H9 (cell line): ENCODE results near the gene DTNB. TPM values are rescaled to one million over a fixed set of nuclear protein-coding genes. Genes with fewer than 3 reads are reported as not detected.

Experiments used
- DNase-seq: peaks from one replicate; pipeline ENCODE4 v3.0.0-alpha.2; 2017
- H2AFZ ChIP-seq: one replicate; pipeline ENCODE4 v1.6.1; 2013; ENCODE audit warnings: mild to moderate bottlenecking, low read length, control low read depth, moderate library complexity
- H2AK5ac ChIP-seq: 2 replicates; pipeline ENCODE4 v1.6.1; 2013; ENCODE audit warnings: low read length, control low read depth, mixed read lengths; ENCODE audit not compliant: insufficient read length
- H2BK120ac ChIP-seq: one replicate; pipeline ENCODE4 v1.6.1; 2013; ENCODE audit warnings: low read depth, mild to moderate bottlenecking, low read length, control low read depth, inconsistent platforms; ENCODE audit not compliant: poor library complexity, severe bottlenecking
- H2BK12ac ChIP-seq: 2 replicates; pipeline ENCODE4 v1.6.1; 2013; ENCODE audit warnings: low read length, control low read depth, mixed read lengths, low read depth; ENCODE audit not compliant: insufficient read length
- H2BK15ac ChIP-seq: 2 replicates; pipeline ENCODE4 v1.6.1; 2013; ENCODE audit warnings: low read depth, low read length, control low read depth
- H2BK20ac ChIP-seq: one replicate; pipeline ENCODE4 v1.6.1; 2013; ENCODE audit warnings: low read depth, mild to moderate bottlenecking, low read length, control low read depth, inconsistent platforms; ENCODE audit not compliant: poor library complexity, severe bottlenecking
- H2BK5ac ChIP-seq: 2 replicates; pipeline ENCODE4 v1.6.1; 2013; ENCODE audit warnings: low read length, control low read depth, mixed read lengths; ENCODE audit not compliant: insufficient read length
- H3K14ac ChIP-seq: 2 replicates; pipeline ENCODE4 v1.6.1; 2013; ENCODE audit warnings: low read length, control low read depth; ENCODE audit not compliant: insufficient read depth
- H3K18ac ChIP-seq: 2 replicates; pipeline ENCODE4 v1.6.1; 2013; ENCODE audit warnings: low read depth, mild to moderate bottlenecking, mixed read lengths, low read length, control low read depth; ENCODE audit not compliant: insufficient read length
- H3K23ac ChIP-seq: 2 replicates; pipeline ENCODE4 v1.6.1; 2013; ENCODE audit warnings: low read length, control low read depth, mixed read lengths, low read depth; ENCODE audit not compliant: insufficient read length
- H3K23me2 ChIP-seq: 2 replicates; pipeline ENCODE4 v1.6.1; 2013; ENCODE audit warnings: low read depth, mild to moderate bottlenecking, mixed read lengths, low read length, control low read depth; ENCODE audit not compliant: insufficient read length, poor library complexity, severe bottlenecking
- H3K27ac ChIP-seq: 2 replicates; pipeline ENCODE4 v1.5.1; 2013; ENCODE audit warnings: low read length, control low read depth, mixed read lengths, low read depth; ENCODE audit not compliant: insufficient read length
- H3K27me3 ChIP-seq: 2 replicates; pipeline ENCODE4 v1.6.1; 2013; ENCODE audit warnings: low read length, control low read depth, inconsistent platforms; ENCODE audit not compliant: insufficient read depth
- H3K4ac ChIP-seq: 2 replicates; pipeline ENCODE4 v1.6.1; 2013; ENCODE audit warnings: low read depth, mild to moderate bottlenecking, control low read depth, inconsistent platforms, low read length, moderate library complexity
- H3K4me1 ChIP-seq: 2 replicates; pipeline ENCODE4 v1.6.1; 2013; ENCODE audit warnings: low read length, control low read depth, inconsistent platforms; ENCODE audit not compliant: insufficient read depth
- H3K4me2 ChIP-seq: 2 replicates; pipeline ENCODE4 v1.6.1; 2013; ENCODE audit warnings: low read length, control low read depth, mixed read lengths; ENCODE audit not compliant: insufficient read length, insufficient read depth
- H3K56ac ChIP-seq: 2 replicates; pipeline ENCODE4 v1.6.1; 2013; ENCODE audit warnings: low read depth, mild to moderate bottlenecking, mixed read lengths, low read length, control low read depth; ENCODE audit not compliant: insufficient read length
- H3K79me1 ChIP-seq: 2 replicates; pipeline ENCODE4 v1.6.1; 2013; ENCODE audit warnings: low read depth, mild to moderate bottlenecking, moderate library complexity, low read length, control low read depth, inconsistent platforms; ENCODE audit not compliant: insufficient read depth, poor library complexity, severe bottlenecking
- H3K79me2 ChIP-seq: 2 replicates; pipeline ENCODE4 v1.6.1; 2013; ENCODE audit warnings: low read length, control low read depth, inconsistent platforms; ENCODE audit not compliant: insufficient read depth
- H3K9ac ChIP-seq: 2 replicates; pipeline ENCODE4 v1.6.1; 2013; ENCODE audit warnings: low read length, control low read depth, mixed read lengths; ENCODE audit not compliant: insufficient read length; ENCODE audit errors: extremely low read depth
- H3K9me3 ChIP-seq: one replicate; pipeline ENCODE4 v1.6.1; 2013; ENCODE audit warnings: low read depth, low read length, inconsistent platforms; ENCODE audit not compliant: control insufficient read depth
- H3T11ph ChIP-seq: one replicate; pipeline ENCODE4 v1.6.1; 2013; ENCODE audit warnings: mild to moderate bottlenecking, low read length, control low read depth, inconsistent platforms
- H4K20me1 ChIP-seq: one replicate; pipeline ENCODE4 v1.6.1; 2013; ENCODE audit not compliant: control insufficient read depth, insufficient read length, insufficient read depth
- H4K5ac ChIP-seq: 2 replicates; pipeline ENCODE4 v1.6.1; 2013; ENCODE audit warnings: low read depth, mild to moderate bottlenecking, mixed read lengths, low read length, control low read depth; ENCODE audit not compliant: insufficient read length
- H4K8ac ChIP-seq: replicated peaks from 2 replicates; pipeline ENCODE4 v1.6.1; 2013; ENCODE audit warnings: low read length, control low read depth, mixed read lengths, low read depth; ENCODE audit not compliant: insufficient read length
- H4K91ac ChIP-seq: 2 replicates; pipeline ENCODE4 v1.6.1; 2013; ENCODE audit warnings: low read depth, mild to moderate bottlenecking, moderate library complexity, mixed read lengths, low read length, control low read depth; ENCODE audit not compliant: insufficient read length
- H3K27ac Mint-ChIP-seq, 3 experiments: 2 replicates in 2 of 3; 3 replicates in 1 of 3; pipeline ENCODE4 v1.8.0; 2020 to 2021; ENCODE audit warnings: mixed read lengths in 3 of 3, mild to moderate bottlenecking in 1 of 3, moderate library complexity in 1 of 3
- H3K27me3 Mint-ChIP-seq: 2 replicates; pipeline ENCODE4 v1.8.0; 2021; ENCODE audit warnings: low read depth, mild to moderate bottlenecking, moderate library complexity, mixed read lengths
- H3K36me3 Mint-ChIP-seq, 3 experiments: 2 replicates in 2 of 3; 3 replicates in 1 of 3; pipeline ENCODE4 v1.8.0; 2020 to 2021; ENCODE audit warnings: low read depth in 3 of 3, mixed read lengths in 3 of 3; ENCODE audit not compliant: insufficient read depth in 1 of 3
- H3K4me1 Mint-ChIP-seq, 2 experiments: 2 replicates each; pipeline ENCODE4 v1.8.0; 2020; ENCODE audit warnings: mixed read lengths in 2 of 2
- H3K4me3 Mint-ChIP-seq, 2 experiments: 2 replicates in 1 of 2; 3 replicates in 1 of 2; pipeline ENCODE4 v1.8.0; 2020 to 2021; ENCODE audit warnings: mild to moderate bottlenecking in 2 of 2, mixed read lengths in 2 of 2, moderate library complexity in 1 of 2
- H3K9me3 Mint-ChIP-seq, 2 experiments: 2 replicates in 1 of 2; 3 replicates in 1 of 2; pipeline ENCODE4 v1.8.0; 2020; ENCODE audit warnings: mild to moderate bottlenecking in 2 of 2, mixed read lengths in 2 of 2, moderate library complexity in 1 of 2
- WGBS: extraction: QIAGEN DNeasy Blood & Tissue Kit; methylation state at CpG from one replicate; pipeline ENCODE4 v1.1.7; 2013; ENCODE audit warnings: missing lambda C conversion rate, low lambda C conversion rate, mixed read lengths; ENCODE audit not compliant: insufficient read length; ENCODE audit errors: extremely low coverage; 5-methylcytosine and 5-hydroxymethylcytosine counted together
- total RNA-seq: library from RNA; stranded (reverse); gene quantifications from 2 replicates; pipeline ENCODE4 v1.2.1, GENCODE V29; 2021
- TF ChIP-seq, protein P1 (sequence below): fragments of 200-600 bp; sonication (generic); conservative IDR thresholded peaks from 3 replicates; pipeline ENCODE4 v1.8.0; 2021; ENCODE audit warnings: antibody characterized with exemption, mild to moderate bottlenecking

Gene DTNB
- total RNA-seq, 1 experiment from 2014 or later: 26.7 TPM

- no peak overlapping the region for H2BK20ac ChIP-seq
- peaks cover 11 to 13% of the 10 kb centered on the region in 2 experiments for H3K4me1 Mint-ChIP-seq
- no peaks in the 10 kb centered on the region for H3K27me3 ChIP-seq
- H3K36me3 Mint-ChIP-seq: no peaks in the 10 kb centered on the region
- H2AK5ac ChIP-seq: no peak overlapping the region
- H2AFZ ChIP-seq: no peak overlapping the region
- H3K9me3 Mint-ChIP-seq: no peaks in the 10 kb centered on the region
- no peaks in the 10 kb centered on the region for H4K20me1 ChIP-seq
- no peak overlapping the region for H3K23ac ChIP-seq
- no peak overlapping the region for H3T11ph ChIP-seq
- no peak overlapping the region for H2BK120ac ChIP-seq
- H2BK5ac ChIP-seq: no peak overlapping the region
- H3K79me2 ChIP-seq: no peaks in the 10 kb centered on the region; the same call in 1 of the 2 replicates
- H4K91ac ChIP-seq: no peak overlapping the region
- no peak overlapping the region for H3K4me2 ChIP-seq
- H3K14ac ChIP-seq: no peak overlapping the region
- H3K27ac ChIP-seq: no peak overlapping the region
- H3K4ac ChIP-seq: no peak overlapping the region
- H4K8ac ChIP-seq: no peak overlapping the region
- no peaks in the 10 kb centered on the region for H3K27me3 Mint-ChIP-seq
- no peak overlapping the region for H3K27ac Mint-ChIP-seq
- H3K18ac ChIP-seq: no peak overlapping the region
- no peaks in the 10 kb centered on the region; the same call in 1 of the 2 replicates for H3K4me1 ChIP-seq
- H3K56ac ChIP-seq: no peak overlapping the region
- no peak overlapping the region for H3K9ac ChIP-seq
- no peak overlapping the region for H3K4me3 Mint-ChIP-seq
- no peaks in the 10 kb centered on the region for H3K23me2 ChIP-seq
- H4K5ac ChIP-seq: no peak overlapping the region
- H3K79me1 ChIP-seq: no peaks in the 10 kb centered on the region
- no peak for DNase-seq
- TF ChIP-seq, protein P1, sequence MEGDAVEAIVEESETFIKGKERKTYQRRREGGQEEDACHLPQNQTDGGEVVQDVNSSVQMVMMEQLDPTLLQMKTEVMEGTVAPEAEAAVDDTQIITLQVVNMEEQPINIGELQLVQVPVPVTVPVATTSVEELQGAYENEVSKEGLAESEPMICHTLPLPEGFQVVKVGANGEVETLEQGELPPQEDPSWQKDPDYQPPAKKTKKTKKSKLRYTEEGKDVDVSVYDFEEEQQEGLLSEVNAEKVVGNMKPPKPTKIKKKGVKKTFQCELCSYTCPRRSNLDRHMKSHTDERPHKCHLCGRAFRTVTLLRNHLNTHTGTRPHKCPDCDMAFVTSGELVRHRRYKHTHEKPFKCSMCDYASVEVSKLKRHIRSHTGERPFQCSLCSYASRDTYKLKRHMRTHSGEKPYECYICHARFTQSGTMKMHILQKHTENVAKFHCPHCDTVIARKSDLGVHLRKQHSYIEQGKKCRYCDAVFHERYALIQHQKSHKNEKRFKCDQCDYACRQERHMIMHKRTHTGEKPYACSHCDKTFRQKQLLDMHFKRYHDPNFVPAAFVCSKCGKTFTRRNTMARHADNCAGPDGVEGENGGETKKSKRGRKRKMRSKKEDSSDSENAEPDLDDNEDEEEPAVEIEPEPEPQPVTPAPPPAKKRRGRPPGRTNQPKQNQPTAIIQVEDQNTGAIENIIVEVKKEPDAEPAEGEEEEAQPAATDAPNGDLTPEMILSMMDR: no peak
- no peaks in the 10 kb centered on the region for H3K9me3 ChIP-seq
- no CpG with 5 or more reads among the region's 3 CpGs for WGBS
- no peak overlapping the region for H2BK12ac ChIP-seq
- no peak overlapping the region for H2BK15ac ChIP-seq
These were observed 183.2 kb downstream of the DTNB start for GRCh38 chr2:25490217-25490616.
